ENCODE results near the gene RUNX3.

DNA sequence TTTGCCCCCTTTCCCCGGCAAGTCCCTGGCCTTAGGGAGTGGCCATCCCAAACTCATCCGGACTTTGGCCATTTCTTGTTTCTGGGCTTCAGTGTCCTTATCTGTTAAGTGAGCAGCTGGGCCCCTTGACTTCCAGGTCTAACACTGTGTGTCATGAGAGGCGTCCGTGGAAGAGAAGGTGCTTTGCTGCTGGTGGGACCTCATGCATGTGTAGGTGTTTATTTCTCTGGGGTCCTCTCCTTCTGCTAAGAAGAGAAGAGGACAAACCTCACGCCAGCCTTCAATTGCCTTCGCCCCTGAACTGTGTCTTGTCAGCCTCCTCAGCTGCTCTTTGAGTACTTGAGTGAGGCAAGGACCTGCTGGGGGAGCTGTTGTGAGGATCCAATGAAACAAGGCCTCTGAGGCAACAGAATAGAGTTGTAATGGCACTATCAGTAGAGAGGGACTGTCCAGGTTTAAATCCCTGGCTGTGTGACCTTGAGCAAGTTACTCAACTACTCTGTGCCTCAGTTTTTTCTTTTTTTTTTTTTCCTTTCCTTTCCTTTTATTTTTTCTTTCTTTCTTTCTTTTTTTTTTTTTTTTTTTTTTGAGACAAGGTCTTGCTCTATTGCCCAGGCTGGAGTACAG is 72.5 kb downstream of the RUNX3 start:
- TF ChIP-seq, protein P1, sequence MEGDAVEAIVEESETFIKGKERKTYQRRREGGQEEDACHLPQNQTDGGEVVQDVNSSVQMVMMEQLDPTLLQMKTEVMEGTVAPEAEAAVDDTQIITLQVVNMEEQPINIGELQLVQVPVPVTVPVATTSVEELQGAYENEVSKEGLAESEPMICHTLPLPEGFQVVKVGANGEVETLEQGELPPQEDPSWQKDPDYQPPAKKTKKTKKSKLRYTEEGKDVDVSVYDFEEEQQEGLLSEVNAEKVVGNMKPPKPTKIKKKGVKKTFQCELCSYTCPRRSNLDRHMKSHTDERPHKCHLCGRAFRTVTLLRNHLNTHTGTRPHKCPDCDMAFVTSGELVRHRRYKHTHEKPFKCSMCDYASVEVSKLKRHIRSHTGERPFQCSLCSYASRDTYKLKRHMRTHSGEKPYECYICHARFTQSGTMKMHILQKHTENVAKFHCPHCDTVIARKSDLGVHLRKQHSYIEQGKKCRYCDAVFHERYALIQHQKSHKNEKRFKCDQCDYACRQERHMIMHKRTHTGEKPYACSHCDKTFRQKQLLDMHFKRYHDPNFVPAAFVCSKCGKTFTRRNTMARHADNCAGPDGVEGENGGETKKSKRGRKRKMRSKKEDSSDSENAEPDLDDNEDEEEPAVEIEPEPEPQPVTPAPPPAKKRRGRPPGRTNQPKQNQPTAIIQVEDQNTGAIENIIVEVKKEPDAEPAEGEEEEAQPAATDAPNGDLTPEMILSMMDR (optimal IDR thresholded peaks at IDR 0.05 in 1 of 3, IDR thresholded peaks at IDR 0.05 in 1 of 3, conservative IDR thresholded peaks at IDR 0.05 in 1 of 3; ENCODE audit: extremely low read depth in 1 of 3, insufficient read depth in 2 of 3, low read length in 3 of 3), result no peak
- no peak for TF ChIP-seq EZH2 (IDR thresholded peaks at IDR 0.05; ENCODE audit: low read length)

All from keratinocyte (primary cell).